Adipose tissue (tissue), 3 donors: ENCODE results near the gene EXOC3L2. TPM values are rescaled to one million over a fixed set of nuclear protein-coding genes. Genes with fewer than 3 reads are reported as not detected.

Experiments used
- H3K27ac ChIP-seq: one replicate; pipeline ENCODE4 v1.5.1; 2013; ENCODE audit warnings: low read depth, low read length
- WGBS, 3 donors: extraction: QIAGEN DNeasy Blood & Tissue Kit; methylation state at CpG; one replicate each; pipeline ENCODE4 v1.1.7; 2013; 5-methylcytosine and 5-hydroxymethylcytosine counted together
- polyA plus RNA-seq, 3 donors: library from polyadenylated mRNA; stranded (reverse); fragments of 200-250 nt; gene quantifications; one replicate each; pipeline ENCODE4 v1.2.3, GENCODE V29; 2013
- donor health status: healthy with polysubstance abuse.
- donor health status: Bipolar disorder and iron deficiency.
- donor health status: healthy.

Gene EXOC3L2
- polyA plus RNA-seq, 3 donors, result 1.1 to 5.0 (median 1.7) TPM

- H3K27ac ChIP-seq, result no peak overlapping the region
- 59 to 83% (median 68%) methylated on average over 4 of the region's 4 CpGs for whole genome bisulfite sequencing, 3 donors
Measured at GRCh38 chr19:45172173-45172572, 73.0 kb downstream of the EXOC3L2 start.

- WGBS, 3 donors, result 33 to 49% (median 38%) methylated on average over 7 of the region's 7 CpGs
- H3K27ac ChIP-seq, result no peak overlapping the region
Measured at GRCh38 chr19:45171211-45171623, 74.0 kb downstream of the EXOC3L2 start.

- no peak overlapping the region for H3K27ac ChIP-seq
- 82 to 84% (median 83%) methylated on average over 19 to 21 of the region's 21 CpGs for WGBS, 3 donors
Measured at GRCh38 chr19:45170146-45171106, 74.8 kb downstream of the EXOC3L2 start.

- no peak overlapping the region for H3K27ac ChIP-seq
- 87 to 95% (median 93%) methylated on average over 10 of the region's 10 CpGs for WGBS, 3 donors
Measured at GRCh38 chr19:45169602-45170001, 75.6 kb downstream of the EXOC3L2 start.

- no peak overlapping the region for H3K27ac ChIP-seq
- 68 to 91% (median 76%) methylated on average over 16 of the region's 16 CpGs for WGBS, 3 donors
Measured at GRCh38 chr19:45168767-45169351, 76.3 kb downstream of the EXOC3L2 start.

GRCh38 chr19:45166723-45167252, 78.4 kb downstream of the EXOC3L2 start:
- 50 to 72% (median 54%) methylated on average over 14 of the region's 14 CpGs for WGBS, 3 donors
- no peak overlapping the region for H3K27ac ChIP-seq

- 28 to 48% (median 33%) methylated on average over 25 to 27 of the region's 27 CpGs for WGBS, 3 donors
- no peak overlapping the region for H3K27ac ChIP-seq
Measured at GRCh38 chr19:45164577-45165335, 80.5 kb downstream of the EXOC3L2 start.

GRCh38 chr19:45163751-45164460, 81.3 kb downstream of the EXOC3L2 start:
- H3K27ac ChIP-seq, result no peak overlapping the region
- WGBS, 3 donors, result 74 to 75% (median 75%) methylated on average over 13 to 15 of the region's 15 CpGs

- H3K27ac ChIP-seq, result no peak overlapping the region
- WGBS, 3 donors, result 78 to 93% (median 90%) methylated on average over 15 to 17 of the region's 17 CpGs
Measured at GRCh38 chr19:45163156-45163555, 82.1 kb downstream of the EXOC3L2 start.

- WGBS, 3 donors, result 73 to 84% (median 75%) methylated on average over 16 to 18 of the region's 18 CpGs
- no peak overlapping the region for H3K27ac ChIP-seq
Measured at GRCh38 chr19:45162608-45163143, 82.5 kb downstream of the EXOC3L2 start.

Other genes with a start within 250 kb of the EXOC3L2 start
- 10 to 100 TPM; 11.0 to 64.9 (median 12.7) TPM for gene RELB, start 243.9 kb downstream of the EXOC3L2 start, polyA plus RNA-seq
- 10 to 100 TPM; 40.2 to 73.4 (median 57.3) TPM for gene CLASRP, start 206.4 kb downstream of the EXOC3L2 start, polyA plus RNA-seq
- gene ZNF296, start 168.9 kb downstream of the EXOC3L2 start, polyA plus RNA-seq, result under 1 TPM; 0.22 to 0.48 (median 0.45) TPM
- 10 to 100 TPM; 12.4 to 29.6 (median 19.3) TPM for gene GEMIN7, start 166.1 kb downstream of the EXOC3L2 start, polyA plus RNA-seq
- gene PPP1R37, start 152.2 kb downstream of the EXOC3L2 start, polyA plus RNA-seq, result 10 to 100 TPM; 15.4 to 17.5 (median 16.9) TPM
- gene NKPD1, start 84.4 kb downstream of the EXOC3L2 start, polyA plus RNA-seq, result under 1 TPM; 0.04 to 0.11 (median 0.05) TPM
- gene TRAPPC6A, start 67.2 kb downstream of the EXOC3L2 start, polyA plus RNA-seq, result 10 to 100 TPM; 25.0 to 43.9 (median 31.7) TPM
- 1 to 10 TPM; 3.5 to 4.0 (median 3.9) TPM for gene BLOC1S3, start 66.6 kb downstream of the EXOC3L2 start, polyA plus RNA-seq
- gene MARK4, start 5.9 kb upstream of the EXOC3L2 start, polyA plus RNA-seq, result 10 to 100 TPM; 10.8 to 18.7 (median 14.7) TPM
- 10 to 100 TPM in 1 of 3 donors, 1 to 10 TPM in 2; 2.9 to 12.5 (median 9.2) TPM for gene CKM, start 77.5 kb upstream of the EXOC3L2 start, polyA plus RNA-seq
- 1 to 10 TPM in 1 of 3 donors, under 1 TPM in 1, not detected in 1; 0.18 to 3.2 TPM for gene KLC3, start 95.3 kb upstream of the EXOC3L2 start, polyA plus RNA-seq
- 1 to 10 TPM; 5.6 to 9.1 (median 7.3) TPM for gene ERCC2, start 125.2 kb upstream of the EXOC3L2 start, polyA plus RNA-seq
- 10 to 100 TPM; 11.1 to 36.5 (median 14.5) TPM for gene PPP1R13L, start 159.7 kb upstream of the EXOC3L2 start, polyA plus RNA-seq
- gene POLR1G, start 161.2 kb upstream of the EXOC3L2 start, polyA plus RNA-seq, result 1 to 10 TPM; 1.5 to 6.3 (median 2.3) TPM
- 10 to 100 TPM; 31.0 to 63.9 (median 59.5) TPM for gene ERCC1, start 178.5 kb upstream of the EXOC3L2 start, polyA plus RNA-seq
- gene FOSB, start 222.6 kb upstream of the EXOC3L2 start, polyA plus RNA-seq, result 100 to 1,000 TPM in 2 of 3 donors, 10 to 100 TPM in 1; 11.9 to 650 (median 341) TPM